ENCODE data around the gene LIMS1.

DNA sequence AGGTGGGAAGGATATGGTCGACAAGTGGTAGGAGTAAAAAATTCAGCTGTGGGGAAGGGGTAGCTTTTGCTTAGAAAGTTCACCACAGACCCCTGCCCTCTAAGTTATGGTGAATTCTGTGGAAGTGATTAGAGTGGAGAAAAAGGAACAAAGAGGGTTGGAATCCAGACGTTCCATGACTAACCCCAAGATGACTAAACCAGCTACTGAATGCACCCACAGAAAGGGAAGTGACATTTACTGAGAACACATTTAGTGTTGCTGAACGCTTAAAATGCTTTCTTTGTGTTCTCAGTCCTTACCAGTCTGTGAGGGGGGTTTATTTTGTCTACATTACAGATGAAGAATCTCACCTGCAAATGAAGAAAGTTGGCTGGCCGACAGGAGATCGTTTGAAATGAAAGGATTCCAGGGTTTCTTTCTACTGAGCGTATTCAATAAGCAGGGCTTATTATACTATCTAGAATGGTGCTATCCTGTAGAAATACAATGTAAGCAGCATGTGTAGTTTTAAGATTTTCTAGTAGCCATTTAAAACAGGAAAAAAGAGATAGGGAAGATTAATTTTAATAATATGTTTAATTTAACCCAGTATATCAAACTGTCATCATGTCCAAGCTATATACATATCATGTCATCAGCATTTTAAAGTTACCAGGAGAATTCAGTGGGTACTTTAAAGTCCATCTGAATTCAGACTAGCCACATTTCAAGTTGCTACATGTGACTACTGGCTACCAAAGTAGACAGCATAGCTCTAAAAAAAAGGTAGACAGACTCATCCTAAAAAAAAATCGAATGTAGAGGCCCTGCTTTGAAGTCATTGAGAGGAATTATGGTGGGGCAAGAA is 60.1 kb downstream of the LIMS1 start:
- TF ChIP-seq CTCF (optimal IDR thresholded peaks at IDR 0.05 in 1 of 3, IDR thresholded peaks at IDR 0.05 in 1 of 3, conservative IDR thresholded peaks at IDR 0.05 in 1 of 3; ENCODE audit: extremely low read depth in 1 of 3, insufficient read depth in 2 of 3, low read length in 3 of 3) (no peak), EZH2 (IDR thresholded peaks at IDR 0.05; ENCODE audit: low read length) (no peak)
